Stimulated activated naive CD8-positive, alpha-beta T cell treated with anti-CD3 and anti-CD28 coated beads, Interleukin-15, amount 100 ng/mL, for 72 hours (primary cell): ENCODE data around the gene FZD7.

Experiments
- ATAC-seq: fragments of 150-1000 bp; cut with Tn5 transposase; 2 replicates; pipeline ENCODE4 v1.10.0; 2021; ENCODE audit warnings: mild to moderate bottlenecking, moderate library complexity
- DNase-seq, 2 donors: peaks; one replicate each; pipeline ENCODE4 v3.0.0; 2021 to 2022
- H3K27ac Mint-ChIP-seq, 2 donors: one replicate each; pipeline ENCODE4 v1.8.0; 2022; ENCODE audit warnings: mild to moderate bottlenecking in 2 of 2, mixed read lengths in 2 of 2, moderate library complexity in 2 of 2
- H3K27me3 Mint-ChIP-seq: one replicate; pipeline ENCODE4 v1.8.0; 2022; ENCODE audit warnings: mixed read lengths
- H3K4me1 Mint-ChIP-seq: one replicate; pipeline ENCODE4 v1.8.0; 2022; ENCODE audit warnings: mild to moderate bottlenecking, mixed read lengths
- H3K4me3 Mint-ChIP-seq, 2 donors: one replicate each; pipeline ENCODE4 v1.8.0; 2022; ENCODE audit warnings: mild to moderate bottlenecking in 2 of 2, mixed read lengths in 2 of 2, moderate library complexity in 1 of 2
- H3K9me3 Mint-ChIP-seq, 2 donors: one replicate each; pipeline ENCODE4 v1.8.0; 2022; ENCODE audit warnings: mixed read lengths in 2 of 2

Gene FZD7

DNA sequence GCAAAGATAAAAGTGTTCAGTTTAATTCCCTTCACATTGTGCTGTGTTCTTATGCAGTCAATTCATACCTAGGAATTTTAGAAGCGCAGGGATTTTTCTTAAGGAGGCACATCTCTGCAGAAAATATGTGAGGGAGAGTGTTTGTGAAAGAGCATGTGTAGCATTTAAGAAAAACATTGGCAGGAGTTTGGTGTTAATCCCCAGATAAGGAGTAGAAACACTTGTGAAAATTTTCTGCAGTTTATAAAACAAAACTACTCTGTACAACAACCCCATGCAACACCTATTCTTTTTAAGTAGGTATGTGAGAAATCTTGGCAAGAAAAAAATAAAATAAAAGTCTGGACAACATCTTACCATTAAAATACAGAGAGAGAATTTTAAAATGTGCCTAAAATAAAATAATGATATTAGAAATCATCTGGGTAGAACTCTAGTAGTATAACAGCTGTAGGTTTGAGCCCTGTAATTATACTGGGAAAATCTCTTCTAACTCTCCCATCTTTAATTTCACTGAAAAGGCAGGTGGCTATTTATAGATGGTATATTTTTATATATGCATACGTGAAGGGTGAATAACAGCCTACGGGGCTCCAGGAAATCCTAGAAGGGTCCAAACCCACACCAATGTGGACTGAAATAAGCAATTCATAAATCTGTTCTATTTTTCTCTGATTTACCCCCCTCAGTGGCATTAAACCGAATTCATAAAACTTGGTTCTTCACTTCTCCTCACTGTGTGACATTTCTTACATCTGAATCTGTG lies 6.6 kb downstream of the FZD7 start:
- H3K4me3 Mint-ChIP-seq, result no peak overlapping the region
- no peak for DNase-seq
- no peaks in the 10 kb centered on the region for H3K9me3 Mint-ChIP-seq
- peaks cover 47% of the 10 kb centered on the region for H3K27me3 Mint-ChIP-seq
- H3K4me1 Mint-ChIP-seq, result no peaks in the 10 kb centered on the region
- no peak overlapping the region for H3K27ac Mint-ChIP-seq
- no peak for ATAC-seq

DNA sequence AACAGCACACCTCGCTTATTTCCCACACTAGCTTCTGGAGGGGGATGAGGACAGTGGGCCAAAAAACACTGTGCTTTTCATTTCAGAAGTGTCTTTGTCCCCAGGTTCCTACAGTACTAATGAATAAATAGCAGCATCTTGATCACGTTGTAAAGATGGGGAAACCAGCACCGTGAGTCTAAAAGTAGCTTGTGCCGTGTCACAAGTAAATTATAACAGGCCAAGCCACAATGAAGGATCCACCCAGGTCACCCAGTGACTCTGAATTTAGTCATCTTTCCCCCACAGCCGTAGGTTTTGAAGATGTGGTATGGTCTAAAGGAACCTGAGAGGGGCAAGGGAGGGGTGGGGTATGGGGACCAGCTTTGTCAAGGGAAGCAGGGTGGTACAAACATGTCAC lies 8.8 kb downstream of the FZD7 start:
- ATAC-seq, result no peak
- Mint-ChIP-seq H3K27me3 (peaks cover 65% of the 10 kb centered on the region), H3K4me1 (no peaks in the 10 kb centered on the region), H3K9me3 (no peaks in the 10 kb centered on the region), H3K27ac (no peak overlapping the region), H3K4me3 (no peak overlapping the region)
- DNase-seq, result no peak

DNA sequence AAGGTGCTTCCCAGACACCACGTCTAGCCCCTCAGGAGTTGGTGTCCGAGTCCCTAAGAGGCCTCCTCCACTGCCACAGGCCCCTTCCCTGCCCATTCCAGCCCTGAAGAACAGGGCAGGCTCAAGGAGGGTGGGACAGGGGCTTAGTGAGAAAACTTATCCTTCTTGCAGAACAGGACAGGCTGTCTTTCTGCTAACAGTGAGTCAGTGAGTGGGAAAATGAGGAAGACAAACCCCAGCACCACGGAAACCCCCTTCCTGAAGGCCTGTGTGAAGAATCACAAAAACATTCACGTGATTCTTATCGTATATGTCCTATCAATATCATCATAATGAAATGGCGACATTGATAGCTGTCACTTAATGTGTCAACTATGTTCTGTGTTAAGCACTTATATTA lies 9.8 kb downstream of the FZD7 start:
- no peak overlapping the region for H3K4me3 Mint-ChIP-seq
- H3K4me1 Mint-ChIP-seq, result no peaks in the 10 kb centered on the region
- ATAC-seq (no peak), DNase-seq (no peak)
- H3K9me3 Mint-ChIP-seq, result no peaks in the 10 kb centered on the region
- no peak overlapping the region for H3K27ac Mint-ChIP-seq
- H3K27me3 Mint-ChIP-seq, result peaks cover 66% of the 10 kb centered on the region

DNA sequence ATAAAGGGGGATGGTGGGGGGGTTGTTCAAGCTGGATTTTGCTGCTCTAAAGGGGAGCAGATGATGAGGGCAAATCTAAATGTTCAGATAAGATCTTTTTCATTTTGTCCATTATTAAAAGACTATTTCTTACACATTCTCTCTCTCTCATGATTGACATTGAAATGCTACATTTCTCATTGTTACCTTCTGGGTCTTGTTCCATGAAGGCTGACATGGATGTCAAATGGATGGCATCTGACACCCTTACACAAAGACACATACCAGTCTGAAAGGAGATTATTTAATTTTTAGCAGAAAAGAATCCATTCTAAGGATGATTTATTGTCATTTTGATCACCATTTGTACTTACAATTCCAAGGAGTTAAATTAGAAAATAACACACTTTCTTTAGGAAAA lies 11.1 kb downstream of the FZD7 start:
- Mint-ChIP-seq H3K27ac (no peak overlapping the region), H3K4me3 (no peak overlapping the region), H3K4me1 (no peaks in the 10 kb centered on the region), H3K9me3 (no peaks in the 10 kb centered on the region), H3K27me3 (peaks cover 65% of the 10 kb centered on the region)
- DNase-seq (no peak), ATAC-seq (no peak)

DNA sequence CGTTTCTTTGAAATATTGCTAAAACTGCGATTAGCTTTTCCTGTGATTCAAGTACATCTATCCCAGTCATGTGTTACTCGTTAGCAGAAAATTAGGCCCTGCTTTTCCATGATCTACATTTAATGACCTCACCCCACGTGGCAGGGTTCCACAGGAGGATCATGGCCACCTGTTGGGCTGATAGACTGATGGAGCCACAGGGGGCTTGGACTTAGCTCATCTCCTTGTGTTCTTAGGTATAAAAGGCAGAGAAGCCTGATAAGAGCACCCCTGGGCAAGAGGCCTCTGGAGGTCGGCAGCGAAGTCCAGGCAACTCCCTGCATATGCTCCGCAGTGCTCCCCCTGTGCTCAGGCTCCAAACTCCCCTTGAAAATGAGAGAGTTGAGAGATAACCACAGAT lies 12.9 kb downstream of the FZD7 start:
- DNase-seq, result no peak
- Mint-ChIP-seq H3K27me3 (peaks cover 47% of the 10 kb centered on the region), H3K4me3 (no peak overlapping the region), H3K9me3 (no peaks in the 10 kb centered on the region), H3K27ac (no peak overlapping the region), H3K4me1 (no peaks in the 10 kb centered on the region)
- ATAC-seq, result no peak

DNA sequence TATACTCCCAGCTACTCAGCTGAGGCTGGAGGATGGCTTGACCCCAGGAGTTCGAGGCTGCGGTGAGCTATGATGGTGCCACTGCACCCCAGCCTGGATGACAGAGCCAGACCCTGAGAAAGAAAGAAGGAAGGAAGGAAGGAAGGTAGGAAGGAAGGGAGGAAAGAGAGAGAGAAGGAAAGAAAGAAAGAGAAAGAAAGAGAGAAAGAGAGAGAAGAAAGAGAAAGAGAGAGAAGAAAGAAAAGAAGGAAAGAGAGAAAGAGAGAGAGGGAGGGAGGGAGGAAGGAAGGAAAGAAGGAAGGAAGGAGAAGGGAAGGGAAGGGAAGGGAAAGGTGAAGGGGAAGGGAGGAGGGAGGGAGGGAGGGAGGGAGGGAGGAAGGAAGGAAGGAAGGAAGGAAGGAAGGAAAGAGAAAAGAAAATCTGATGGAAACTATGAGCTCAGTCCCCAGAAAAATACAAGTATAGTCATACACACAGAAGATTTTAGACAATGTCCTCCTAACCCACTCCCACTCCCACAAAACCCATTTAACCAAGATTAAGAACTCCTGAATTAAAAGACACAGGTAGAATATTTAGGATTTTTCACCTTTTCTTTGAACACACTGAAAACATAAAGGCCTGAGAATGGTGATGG lies 15.6 kb downstream of the FZD7 start:
- ATAC-seq, result no peak
- Mint-ChIP-seq H3K4me1 (no peaks in the 10 kb centered on the region), H3K9me3 (no peaks in the 10 kb centered on the region), H3K27ac (peak overlapping the region in 1 of 2 donors; percentile 13), H3K4me3 (no peak overlapping the region), H3K27me3 (peaks cover 54% of the 10 kb centered on the region)
- no peak for DNase-seq

DNA sequence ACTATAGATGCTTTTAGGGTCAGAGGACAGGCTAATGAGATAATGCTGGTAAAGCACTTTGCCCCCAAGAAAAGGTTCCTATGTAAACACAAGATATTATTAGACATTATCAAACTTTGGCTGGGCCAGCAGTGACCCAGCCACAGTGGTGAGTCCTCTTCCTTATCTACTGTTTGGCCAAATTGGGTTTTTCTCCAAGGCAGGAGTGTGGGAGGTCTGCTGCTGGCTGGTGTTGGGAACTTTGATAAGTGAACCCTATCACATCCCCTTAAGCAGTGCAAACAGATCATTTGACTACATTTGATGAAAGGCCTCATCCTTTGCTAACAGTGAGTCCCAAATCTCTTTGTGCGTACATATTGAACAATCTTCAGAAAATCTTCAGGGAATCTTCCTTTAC lies 16.2 kb downstream of the FZD7 start:
- no peak for DNase-seq
- Mint-ChIP-seq H3K4me1 (no peaks in the 10 kb centered on the region), H3K27me3 (peaks cover 54% of the 10 kb centered on the region)

DNA sequence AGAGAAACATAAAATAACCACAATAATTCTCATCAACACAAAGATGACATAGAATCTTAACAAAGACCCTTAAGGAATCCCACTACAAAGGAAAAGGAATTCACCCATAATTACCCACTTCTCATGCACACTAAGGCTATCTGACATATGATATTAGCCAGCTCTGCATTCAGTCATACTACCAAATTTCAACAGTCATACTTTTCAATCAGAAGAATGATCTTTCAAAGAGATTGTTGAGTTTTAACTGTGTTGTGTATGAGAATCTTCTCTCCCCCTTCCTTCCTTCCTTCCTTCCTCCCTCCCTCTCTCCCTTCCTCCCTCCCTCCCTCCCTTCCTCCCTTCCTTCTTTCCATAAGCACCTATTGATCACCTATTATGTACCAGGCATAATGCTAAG lies 17.0 kb downstream of the FZD7 start:
- Mint-ChIP-seq H3K4me1 (no peaks in the 10 kb centered on the region), H3K9me3 (no peaks in the 10 kb centered on the region), H3K4me3 (no peak overlapping the region), H3K27ac (no peak overlapping the region), H3K27me3 (peaks cover 60% of the 10 kb centered on the region)
- ATAC-seq (no peak), DNase-seq (no peak)

More for the DNA sequence above, 16.2 kb downstream of the FZD7 start:
- Mint-ChIP-seq H3K4me3 (no peak overlapping the region), H3K9me3 (no peaks in the 10 kb centered on the region), H3K27ac (no peak overlapping the region)
- ATAC-seq, result no peak

DNA sequence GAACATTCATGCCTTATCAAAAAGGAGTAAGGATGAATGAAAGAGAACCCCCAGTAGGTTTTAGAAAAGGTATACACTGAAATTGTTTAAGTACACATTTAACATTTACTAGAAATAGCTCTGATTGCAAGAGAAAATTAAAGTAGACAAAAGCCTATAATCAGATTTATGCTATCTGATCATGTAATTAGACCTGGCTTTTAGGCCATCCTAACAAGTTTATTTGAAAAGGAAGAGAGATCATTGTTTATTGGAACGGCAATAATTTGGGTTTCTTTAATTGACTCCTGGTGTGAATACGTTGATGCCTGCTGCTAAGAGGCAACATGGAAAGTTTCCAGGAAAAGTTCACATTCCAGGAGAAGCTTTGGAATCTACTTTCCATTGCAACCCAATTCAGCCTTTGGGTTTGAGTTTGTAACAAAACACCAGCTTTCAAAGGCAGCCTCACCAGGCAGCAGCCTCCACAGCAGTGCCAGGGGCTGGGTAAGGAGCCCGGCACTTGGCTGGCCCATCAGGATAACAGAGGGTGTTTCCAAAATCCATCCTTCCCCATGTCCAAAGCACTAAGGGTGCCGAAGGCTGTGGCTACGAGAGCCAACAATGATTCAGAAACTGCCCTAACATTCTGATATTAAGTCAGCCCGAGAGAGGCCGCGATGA lies 18.0 kb downstream of the FZD7 start:
- Mint-ChIP-seq H3K9me3 (no peaks in the 10 kb centered on the region), H3K4me3 (no peak overlapping the region), H3K27me3 (peaks cover 60% of the 10 kb centered on the region), H3K4me1 (no peaks in the 10 kb centered on the region), H3K27ac (no peak overlapping the region)
- DNase-seq (no peak), ATAC-seq (no peak)

DNA sequence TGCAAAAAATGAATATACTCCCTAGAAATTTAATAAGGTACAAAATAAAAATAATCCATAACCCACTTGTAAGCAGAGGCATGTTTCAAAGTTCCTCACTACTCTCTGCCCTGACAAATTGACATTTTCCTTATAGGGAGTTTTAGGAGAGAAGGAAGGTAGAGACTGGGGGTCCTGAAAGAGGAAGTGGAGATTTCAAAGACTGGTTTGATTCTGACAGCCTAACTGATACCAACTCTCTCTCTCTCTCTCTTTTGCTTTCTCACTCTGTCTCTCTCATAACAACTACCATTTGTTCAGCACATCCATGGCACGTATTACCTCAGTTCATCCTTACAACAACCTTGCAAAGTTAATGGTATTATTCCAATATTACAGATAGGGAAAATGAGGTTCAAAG lies 18.6 kb downstream of the FZD7 start:
- H3K4me1 Mint-ChIP-seq, result no peaks in the 10 kb centered on the region
- DNase-seq (no peak), ATAC-seq (no peak)
- H3K27ac Mint-ChIP-seq, result no peak overlapping the region
- H3K9me3 Mint-ChIP-seq, result no peaks in the 10 kb centered on the region
- no peak overlapping the region for H3K4me3 Mint-ChIP-seq
- H3K27me3 Mint-ChIP-seq, result peaks cover 56% of the 10 kb centered on the region

DNA sequence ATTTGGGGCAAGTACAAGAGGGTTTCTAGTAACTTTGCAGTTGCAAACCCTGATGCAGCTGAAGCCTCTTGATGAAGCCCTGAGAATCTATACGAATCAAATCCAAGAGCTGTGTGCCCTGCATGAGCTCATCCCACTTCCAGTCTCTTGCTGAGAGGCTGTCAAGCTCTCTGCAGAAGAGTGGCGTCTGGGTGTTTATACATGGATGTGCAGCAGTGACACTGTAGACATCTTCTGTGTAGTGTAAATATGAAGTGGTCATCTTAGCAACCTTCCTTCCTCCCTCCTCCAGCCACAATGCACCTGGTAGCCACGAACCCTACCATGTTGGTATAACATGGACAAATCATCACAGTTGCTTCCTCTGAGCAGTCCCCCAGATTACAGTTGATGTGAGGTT lies 21.0 kb downstream of the FZD7 start:
- Mint-ChIP-seq H3K4me3 (no peak overlapping the region), H3K27me3 (peaks cover 55% of the 10 kb centered on the region), H3K27ac (no peak overlapping the region), H3K4me1 (no peaks in the 10 kb centered on the region), H3K9me3 (no peaks in the 10 kb centered on the region)
- ATAC-seq (no peak), DNase-seq (no peak)

DNA sequence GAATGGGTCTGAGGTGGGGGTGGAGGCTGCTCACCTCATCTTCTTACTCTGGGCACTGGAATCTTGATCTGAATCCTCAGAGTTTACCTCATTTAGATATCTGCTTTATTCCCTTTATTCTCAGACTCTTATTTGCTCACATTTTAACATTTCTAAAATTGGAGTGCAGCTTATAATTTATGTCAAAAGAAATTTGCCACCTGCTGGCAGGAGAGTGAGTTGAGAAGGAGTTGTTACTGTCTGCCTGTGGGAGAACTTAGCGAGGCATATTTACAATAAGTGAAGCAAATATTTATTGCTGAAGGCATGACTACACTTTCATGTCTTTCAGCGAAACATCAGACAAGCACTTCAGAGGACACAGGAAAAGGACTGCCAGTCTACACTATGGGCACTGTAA lies 23.0 kb downstream of the FZD7 start:
- no peaks in the 10 kb centered on the region for H3K9me3 Mint-ChIP-seq
- no peaks in the 10 kb centered on the region for H3K4me1 Mint-ChIP-seq
- H3K27me3 Mint-ChIP-seq, result peaks cover 58% of the 10 kb centered on the region
- H3K27ac Mint-ChIP-seq, result no peak overlapping the region
- H3K4me3 Mint-ChIP-seq, result no peak overlapping the region
- ATAC-seq (no peak), DNase-seq (no peak)

DNA sequence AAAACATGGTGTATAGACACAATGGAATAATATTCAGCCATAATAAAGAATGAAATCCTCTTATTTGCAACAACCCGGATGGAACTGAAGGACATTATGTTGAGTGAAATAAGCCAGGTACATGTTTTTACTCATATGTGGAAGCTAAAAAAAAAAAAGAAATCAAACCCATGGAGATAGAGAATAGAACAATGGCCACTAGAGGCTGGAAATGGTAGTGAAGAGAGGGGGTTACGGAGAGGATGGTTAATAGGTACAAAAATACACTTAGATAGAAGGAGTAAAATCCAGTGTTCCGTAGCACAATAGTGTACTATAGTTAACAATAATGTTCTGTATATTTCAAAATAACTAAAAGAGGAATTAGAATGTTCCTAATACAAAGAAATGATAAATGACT lies 26.6 kb downstream of the FZD7 start:
- H3K27me3 Mint-ChIP-seq, result peaks cover 58% of the 10 kb centered on the region
- no peaks in the 10 kb centered on the region for H3K9me3 Mint-ChIP-seq
- ATAC-seq, result no peak
- DNase-seq, result no peak
- H3K4me1 Mint-ChIP-seq, result peaks cover 4% of the 10 kb centered on the region
- H3K4me3 Mint-ChIP-seq, result no peak overlapping the region
- H3K27ac Mint-ChIP-seq, result no peak overlapping the region

DNA sequence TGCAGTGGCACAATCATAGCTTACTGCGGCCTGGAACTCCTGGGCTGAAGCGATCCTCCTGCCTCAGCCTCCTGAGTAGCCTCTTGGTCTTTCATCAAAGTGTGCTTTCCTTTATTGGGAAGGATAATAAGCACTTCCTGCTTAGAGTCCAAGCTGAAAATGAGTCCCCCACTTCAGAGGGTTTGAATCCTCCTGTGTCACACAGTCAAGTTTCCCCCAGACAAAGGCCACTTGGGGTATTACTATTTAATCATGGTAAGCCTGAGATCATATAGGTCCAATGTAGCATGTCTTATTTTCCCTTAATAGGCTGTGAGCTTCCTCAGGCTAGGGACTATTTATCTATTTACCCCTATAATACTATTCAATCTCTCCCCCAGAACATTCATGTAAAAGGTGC lies 28.0 kb downstream of the FZD7 start:
- H3K4me1 Mint-ChIP-seq, result peaks cover 4% of the 10 kb centered on the region
- DNase-seq (no peak), ATAC-seq (no peak)
- no peaks in the 10 kb centered on the region for H3K9me3 Mint-ChIP-seq
- H3K4me3 Mint-ChIP-seq, result no peak overlapping the region
- peaks cover 46% of the 10 kb centered on the region for H3K27me3 Mint-ChIP-seq
- H3K27ac Mint-ChIP-seq, result no peak overlapping the region

DNA sequence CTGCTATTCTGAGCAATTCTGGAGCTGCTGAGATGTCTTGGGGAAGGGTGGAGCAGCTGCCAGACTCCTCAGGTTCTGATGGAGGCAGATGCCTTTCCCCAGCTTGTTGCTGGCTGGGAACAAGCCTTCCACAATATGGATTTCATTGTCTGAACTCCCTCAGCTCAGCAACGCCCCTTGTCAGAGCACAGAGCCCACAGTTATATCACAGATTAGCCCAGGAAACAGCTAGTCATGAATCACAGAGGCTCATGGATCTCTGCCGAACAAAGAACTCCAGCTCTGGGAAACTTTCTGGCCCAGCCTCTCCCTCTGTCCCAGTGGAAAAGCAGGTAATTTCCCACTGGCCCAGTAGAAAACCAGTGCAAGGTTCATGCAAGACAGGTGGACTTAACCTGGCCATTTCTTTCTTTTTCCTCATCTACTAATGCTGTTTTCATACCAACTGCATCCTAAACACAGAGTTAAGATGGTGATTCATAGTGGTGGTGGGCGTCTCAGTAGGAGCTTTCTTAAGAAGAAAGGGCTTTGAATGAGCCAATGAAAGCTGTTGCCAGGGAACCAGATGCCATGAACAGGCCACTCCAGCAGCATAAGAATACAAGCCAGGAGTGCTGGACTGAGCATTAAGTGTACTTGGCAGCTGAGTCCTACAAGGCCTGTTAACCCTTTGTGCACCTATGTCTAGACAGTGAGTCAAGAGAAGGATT lies 30.7 kb downstream of the FZD7 start:
- ATAC-seq (no peak), DNase-seq (no peak)
- H3K9me3 Mint-ChIP-seq, result no peaks in the 10 kb centered on the region
- H3K27me3 Mint-ChIP-seq, result peaks cover 39% of the 10 kb centered on the region
- no peak overlapping the region for H3K4me3 Mint-ChIP-seq
- peaks cover 4% of the 10 kb centered on the region for H3K4me1 Mint-ChIP-seq
- H3K27ac Mint-ChIP-seq, result no peak overlapping the region

DNA sequence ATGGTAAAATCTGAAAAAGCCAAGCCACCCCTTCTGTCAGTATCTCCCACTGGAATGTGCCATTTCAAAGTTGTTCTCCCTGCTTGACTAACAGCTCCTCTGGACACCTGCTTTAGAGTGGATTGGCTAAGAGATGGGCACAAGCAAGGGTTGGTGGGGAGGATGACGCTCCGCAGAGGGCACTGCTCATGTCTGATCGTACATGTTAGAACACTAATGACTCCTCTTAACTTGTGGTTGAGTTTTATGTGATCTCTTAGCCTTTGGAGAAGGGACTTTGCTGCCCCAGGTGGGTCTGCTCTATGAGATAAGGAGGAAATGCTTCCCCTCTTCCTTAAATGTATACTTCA lies 31.2 kb downstream of the FZD7 start:
- ATAC-seq (no peak), DNase-seq (no peak)
- H3K27me3 Mint-ChIP-seq, result peaks cover 34% of the 10 kb centered on the region
- no peak overlapping the region for H3K27ac Mint-ChIP-seq
- H3K4me1 Mint-ChIP-seq, result peaks cover 4% of the 10 kb centered on the region
- no peak overlapping the region for H3K4me3 Mint-ChIP-seq
- no peaks in the 10 kb centered on the region for H3K9me3 Mint-ChIP-seq
